GM21515 (cell line): ENCODE measurements around the gene FGF19.

Experiments used
- ATAC-seq: cut with Tn5 transposase; IDR thresholded peaks from one replicate; pipeline ENCODE4 v1.9.1; 2021; ENCODE audit not compliant: unreplicated experiment

The FGF19 gene

GRCh38 chr11:69718912-69719311 lies 15.1 kb upstream of the FGF19 start:
- no peak for ATAC-seq

GRCh38 chr11:69718147-69718546 lies 14.3 kb upstream of the FGF19 start:
- no peak for ATAC-seq

- ATAC-seq, result no peak
Observed at GRCh38 chr11:69716891-69717747, 13.3 kb upstream of the FGF19 start.

GRCh38 chr11:69716099-69716498 lies 12.3 kb upstream of the FGF19 start:
- ATAC-seq, result no peak

- no peak for ATAC-seq
Observed at GRCh38 chr11:69715446-69715845, 11.6 kb upstream of the FGF19 start.

GRCh38 chr11:69711822-69712801 lies 8.3 kb upstream of the FGF19 start:
- ATAC-seq, result no peak

- no peak for ATAC-seq
Observed at GRCh38 chr11:69708736-69709401, 5.0 kb upstream of the FGF19 start.

- no peak for ATAC-seq
Observed at GRCh38 chr11:69707176-69707575, 3.4 kb upstream of the FGF19 start.

GRCh38 chr11:69705901-69706787 lies 2.3 kb upstream of the FGF19 start:
- no peak for ATAC-seq

GRCh38 chr11:69705351-69705811 lies 1.6 kb upstream of the FGF19 start:
- no peak for ATAC-seq

- ATAC-seq, result no peak
Observed at GRCh38 chr11:69704508-69705253, 859 bp upstream of the FGF19 start.

GRCh38 chr11:69703453-69703767 lies 412 bp downstream of the FGF19 start:
- no peak for ATAC-seq

- ATAC-seq, result no peak
Observed at GRCh38 chr11:69702769-69703452, 911 bp downstream of the FGF19 start.

- no peak for ATAC-seq
Observed at GRCh38 chr11:69702239-69702691, 1.6 kb downstream of the FGF19 start.

- ATAC-seq, result no peak
Observed at GRCh38 chr11:69700278-69701140, 3.3 kb downstream of the FGF19 start.

GRCh38 chr11:69699213-69699612 lies 4.6 kb downstream of the FGF19 start:
- no peak for ATAC-seq

GRCh38 chr11:69698362-69698761 lies 5.5 kb downstream of the FGF19 start:
- ATAC-seq, result no peak

- no peak for ATAC-seq
Observed at GRCh38 chr11:69697861-69698260, 6.0 kb downstream of the FGF19 start.
